HFF-Myc (cell line): ENCODE measurements around the gene NUP155.

Source experiments
- DNase-seq: peaks from one replicate; pipeline ENCODE4 v3.0.0-alpha.2; 2011; ENCODE audit warnings: low read depth; ENCODE audit errors: extremely low read depth
- H3K4me3 ChIP-seq: replicated peaks from 2 replicates; pipeline ENCODE4 v1.5.1; 2011; ENCODE audit warnings: low read depth, mild to moderate bottlenecking, control low read depth, low read length
- TF ChIP-seq, protein P1 (sequence below): IDR thresholded peaks from 2 replicates; pipeline ENCODE4 v1.5.1; 2012; ENCODE audit warnings: mild to moderate bottlenecking, low read depth, low read length, control low read depth; ENCODE audit errors: missing control alignments

The NUP155 gene

DNA sequence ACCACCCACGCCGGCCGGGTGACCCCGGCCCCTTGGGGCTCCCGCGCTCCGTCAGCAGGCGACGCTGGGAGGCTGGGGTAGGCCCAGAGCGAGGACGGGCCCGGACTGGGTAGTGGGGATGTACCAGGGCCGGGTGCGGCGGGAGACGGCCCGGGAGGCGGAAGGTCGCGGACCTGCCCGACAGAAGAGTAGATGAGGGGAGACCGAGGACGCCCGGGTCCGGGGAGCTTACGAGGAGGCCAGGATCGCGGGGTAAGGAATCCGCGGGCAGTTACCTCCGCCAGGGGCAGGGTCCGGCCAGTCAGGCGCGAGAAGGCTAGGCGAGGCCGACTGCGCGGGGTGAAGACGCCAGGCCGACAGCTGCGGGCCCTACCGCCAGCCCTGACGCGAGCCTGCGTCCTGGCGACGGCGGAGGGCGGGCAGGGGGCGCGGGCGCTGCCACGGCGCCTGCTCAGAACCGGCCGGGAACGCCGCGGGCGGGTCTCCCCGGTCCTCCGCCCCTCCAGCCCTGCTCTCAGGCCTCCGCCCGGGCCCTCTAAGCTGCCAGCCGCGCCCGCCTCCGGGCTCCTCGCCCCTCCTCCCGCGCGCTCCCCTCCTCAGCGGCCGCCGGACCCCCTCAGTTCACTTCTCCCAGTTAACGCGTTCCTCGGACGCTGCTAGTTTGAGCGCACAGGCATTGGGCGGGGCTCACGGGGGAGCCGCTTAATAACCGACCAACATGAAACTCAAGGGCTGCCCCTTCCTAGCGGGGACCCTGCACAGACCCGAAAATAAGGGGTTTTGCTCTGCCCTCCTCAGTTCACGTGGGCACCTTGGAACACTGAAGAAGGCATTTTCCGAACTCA, 121.7 kb downstream of the NUP155 start, which contains the start of gene CPLANE1:
TSS of gene CPLANE1 (minus strand) at position 407 of the 845 bp plus-strand sequence. CDS start 1,678 bp downstream, outside the sequence.
- TF ChIP-seq, protein P1, sequence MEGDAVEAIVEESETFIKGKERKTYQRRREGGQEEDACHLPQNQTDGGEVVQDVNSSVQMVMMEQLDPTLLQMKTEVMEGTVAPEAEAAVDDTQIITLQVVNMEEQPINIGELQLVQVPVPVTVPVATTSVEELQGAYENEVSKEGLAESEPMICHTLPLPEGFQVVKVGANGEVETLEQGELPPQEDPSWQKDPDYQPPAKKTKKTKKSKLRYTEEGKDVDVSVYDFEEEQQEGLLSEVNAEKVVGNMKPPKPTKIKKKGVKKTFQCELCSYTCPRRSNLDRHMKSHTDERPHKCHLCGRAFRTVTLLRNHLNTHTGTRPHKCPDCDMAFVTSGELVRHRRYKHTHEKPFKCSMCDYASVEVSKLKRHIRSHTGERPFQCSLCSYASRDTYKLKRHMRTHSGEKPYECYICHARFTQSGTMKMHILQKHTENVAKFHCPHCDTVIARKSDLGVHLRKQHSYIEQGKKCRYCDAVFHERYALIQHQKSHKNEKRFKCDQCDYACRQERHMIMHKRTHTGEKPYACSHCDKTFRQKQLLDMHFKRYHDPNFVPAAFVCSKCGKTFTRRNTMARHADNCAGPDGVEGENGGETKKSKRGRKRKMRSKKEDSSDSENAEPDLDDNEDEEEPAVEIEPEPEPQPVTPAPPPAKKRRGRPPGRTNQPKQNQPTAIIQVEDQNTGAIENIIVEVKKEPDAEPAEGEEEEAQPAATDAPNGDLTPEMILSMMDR = no peak
- peak; percentile 14 for DNase-seq
- peak within 1 kb of the TSS; percentile 80 for H3K4me3 ChIP-seq

- no peak for DNase-seq
- H3K4me3 ChIP-seq = peak overlapping the region; percentile 80
- TF ChIP-seq, protein P1 = no peak
Observed at GRCh38 chr5:37248421-37248969, 122.4 kb downstream of the NUP155 start.

- TF ChIP-seq, protein P1 = no peak
- H3K4me3 ChIP-seq = no peak overlapping the region; the same call in 1 of the 2 replicates
- DNase-seq = no peak
Observed at GRCh38 chr5:37247496-37247895, 123.4 kb downstream of the NUP155 start.

DNA sequence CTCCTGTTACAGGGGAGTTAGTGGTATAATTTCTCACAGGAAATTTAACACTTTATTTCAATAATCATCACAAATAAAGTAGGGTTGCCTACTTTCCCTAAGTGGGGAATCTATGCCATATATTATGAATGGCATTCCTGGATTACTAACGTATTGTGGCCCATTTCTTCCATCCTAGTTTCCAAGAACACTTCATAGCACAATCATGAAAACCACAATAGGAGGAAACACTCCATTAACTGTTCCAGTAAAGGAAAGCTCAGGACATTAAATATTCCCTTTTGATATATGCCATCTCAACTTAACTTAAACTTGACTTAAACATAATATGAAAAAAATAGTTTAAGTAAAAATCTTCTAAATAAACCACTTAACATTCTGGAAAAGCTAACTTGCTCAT, 123.9 kb downstream of the NUP155 start:
- TF ChIP-seq, protein P1 = no peak
- no peak for DNase-seq
- H3K4me3 ChIP-seq = no peak overlapping the region
